ENCODE measurements around the gene CLCN1.

The CLCN1 gene

GRCh38 chr7:143285806-143286521 is 29.9 kb upstream of the CLCN1 start:
- no peaks in the 10 kb centered on the region for H3K27me3 ChIP-seq (ENCODE audit: insufficient read depth, low read depth)
- peaks cover 25% of the 10 kb centered on the region for H3K4me1 ChIP-seq (ENCODE audit: low read depth, poor library complexity, severe bottlenecking)
- no peaks in the 10 kb centered on the region; the same call in 1 of the 2 replicates for H3K36me3 ChIP-seq (ENCODE audit: insufficient read depth)
- peaks cover 27% of the 10 kb centered on the region for H3K79me2 ChIP-seq (ENCODE audit: insufficient read depth, low read depth)
- H2AFZ ChIP-seq (ENCODE audit: low read depth) = no peak overlapping the region
- no peak overlapping the region for H3K27ac ChIP-seq
- no peak overlapping the region for H3K4me3 ChIP-seq (IDR thresholded peaks at IDR 0.05; ENCODE audit: insufficient read depth, low read depth, low read length)
- no peak for TF ChIP-seq CTCF (conservative IDR thresholded peaks at IDR 0.05; ENCODE audit: low read depth, low read length)
- H3K4me2 ChIP-seq = no peak overlapping the region
- H3K9ac ChIP-seq = no peak overlapping the region
- no peaks in the 10 kb centered on the region; the same call in 1 of the 2 replicates for H4K20me1 ChIP-seq (ENCODE audit: insufficient read depth)

GRCh38 chr7:143286522-143286890 is 29.4 kb upstream of the CLCN1 start:
- Histone ChIP-seq H3K9ac (no peak overlapping the region), H3K27ac (no peak overlapping the region), H3K4me3 (IDR thresholded peaks at IDR 0.05; ENCODE audit: insufficient read depth, low read depth, low read length) (no peak overlapping the region), H3K27me3 (ENCODE audit: insufficient read depth, low read depth) (no peaks in the 10 kb centered on the region), H3K4me2 (no peak overlapping the region), H3K79me2 (ENCODE audit: insufficient read depth, low read depth) (peaks cover 32% of the 10 kb centered on the region), H3K36me3 (ENCODE audit: insufficient read depth) (peaks cover 5% of the 10 kb centered on the region; the same call in 1 of the 2 replicates), H2AFZ (ENCODE audit: low read depth) (no peak overlapping the region), H3K4me1 (ENCODE audit: low read depth, poor library complexity, severe bottlenecking) (peaks cover 27% of the 10 kb centered on the region), H4K20me1 (ENCODE audit: insufficient read depth) (no peaks in the 10 kb centered on the region; the same call in 1 of the 2 replicates)
- no peak for TF ChIP-seq CTCF (conservative IDR thresholded peaks at IDR 0.05; ENCODE audit: low read depth, low read length)

GRCh38 chr7:143287339-143287934 is 28.5 kb upstream of the CLCN1 start:
- Histone ChIP-seq H3K27ac (peak overlapping the region; percentile 34; the same call in 1 of the 2 replicates), H2AFZ (ENCODE audit: low read depth) (peak overlapping the region; percentile 98), H3K79me2 (ENCODE audit: insufficient read depth, low read depth) (peaks cover 39% of the 10 kb centered on the region), H3K4me2 (peak overlapping the region; percentile 67), H3K4me1 (ENCODE audit: low read depth, poor library complexity, severe bottlenecking) (peaks cover 27% of the 10 kb centered on the region), H3K4me3 (IDR thresholded peaks at IDR 0.05; ENCODE audit: insufficient read depth, low read depth, low read length) (no peak overlapping the region), H3K9ac (peak overlapping the region; percentile 20; the same call in 1 of the 2 replicates), H3K36me3 (ENCODE audit: insufficient read depth) (peaks cover 5% of the 10 kb centered on the region; the same call in 1 of the 2 replicates), H4K20me1 (ENCODE audit: insufficient read depth) (no peaks in the 10 kb centered on the region; the same call in 1 of the 2 replicates), H3K27me3 (ENCODE audit: insufficient read depth, low read depth) (no peaks in the 10 kb centered on the region)
- no peak for TF ChIP-seq CTCF (conservative IDR thresholded peaks at IDR 0.05; ENCODE audit: low read depth, low read length)

- Histone ChIP-seq H2AFZ (ENCODE audit: low read depth) (peak within 1 kb of the TSS; percentile 98), H3K27ac (peak within 1 kb of the TSS; percentile 75), H3K4me1 (ENCODE audit: low read depth, poor library complexity, severe bottlenecking) (peaks cover 27% of the 10 kb centered on the region)
These were observed 27.7 kb upstream of the CLCN1 start, which contains the start of gene CASP2 for GRCh38 chr7:143287935-143288826. CASP2 (plus strand) TSS chr7:143288351; CDS start chr7:143288456, 105 bp downstream.

More at GRCh38 chr7:143287935-143288826, 27.7 kb upstream of the CLCN1 start, which contains the start of gene CASP2:
- Histone ChIP-seq H3K4me2 (peak within 1 kb of the TSS; percentile 94), H3K9ac (peak within 1 kb of the TSS; percentile 96), H3K4me3 (IDR thresholded peaks at IDR 0.05; ENCODE audit: insufficient read depth, low read depth, low read length) (peak within 1 kb of the TSS; percentile 40), H3K27me3 (ENCODE audit: insufficient read depth, low read depth) (no peaks in the 10 kb centered on the region), H3K79me2 (ENCODE audit: insufficient read depth, low read depth) (peaks cover 39% of the 10 kb centered on the region), H4K20me1 (ENCODE audit: insufficient read depth) (no peaks in the 10 kb centered on the region; the same call in 1 of the 2 replicates), H3K36me3 (ENCODE audit: insufficient read depth) (peaks cover 10% of the 10 kb centered on the region; the same call in 1 of the 2 replicates)
- TF ChIP-seq CTCF (conservative IDR thresholded peaks at IDR 0.05; ENCODE audit: low read depth, low read length) = peak; percentile 48
